Cardiac muscle cell (in vitro differentiated cells and primary cell): ENCODE measurements around the gene CLPTM1L. TPM values are rescaled to one million over a fixed set of nuclear protein-coding genes. Genes with fewer than 3 reads are reported as not detected.

Experiments used
- DNase-seq, 2 donors: peaks; one replicate each; pipeline versions ENCODE4 v3.0.0 to v3.0.0-alpha.2; 2010 to 2017; ENCODE audit warnings: low read depth in 1 of 2, low spot score in 1 of 2
- H3K27ac ChIP-seq: fragments of 200-600 bp; sonication (generic); 2 replicates; pipeline ENCODE4 v1.5.1; 2016
- H3K27me3 ChIP-seq: fragments of 200-600 bp; sonication (generic); 2 replicates; pipeline ENCODE4 v1.6.0; 2016; ENCODE audit warnings: control low read depth
- H3K36me3 ChIP-seq: fragments of 200-600 bp; sonication (generic); 2 replicates; pipeline ENCODE4 v1.5.1; 2016; ENCODE audit warnings: control low read depth
- H3K4me1 ChIP-seq: fragments of 200-600 bp; sonication (generic); 2 replicates; pipeline ENCODE4 v1.8.1; 2017; ENCODE audit warnings: low read depth, mild to moderate bottlenecking, mixed run types
- H3K4me3 ChIP-seq: fragments of 200-600 bp; sonication (generic); 2 replicates; pipeline ENCODE4 v1.5.1; 2016; ENCODE audit warnings: mild to moderate bottlenecking
- H3K9me3 ChIP-seq: fragments of 200-600 bp; sonication (generic); 2 replicates; pipeline ENCODE4 v1.5.1; 2017; ENCODE audit warnings: low read depth, mild to moderate bottlenecking, control low read depth
- polyA plus RNA-seq: library from polyadenylated mRNA; unstranded; fragments of >200 nt; fragmentation: Nextera tagmentation; extraction: Ambion mirVana; gene quantifications from 2 replicates; pipeline ENCODE4 v1.2.1, GENCODE V29; 2016
- total RNA-seq: library from RNA; depleted of rRNA; stranded (reverse); fragments of >200 nt; gene quantifications from 2 replicates; pipeline ENCODE4 v1.2.3, GENCODE V29; 2016
- TF ChIP-seq, protein P1 (sequence below): IDR thresholded peaks from 2 replicates; pipeline ENCODE4 v1.5.1; 2012; ENCODE audit warnings: low read depth, mild to moderate bottlenecking, low read length

CLPTM1L gene
- total and polyA plus RNA-seq, 2 experiments from 2014 or later: 78.4 to 154 TPM

DNA sequence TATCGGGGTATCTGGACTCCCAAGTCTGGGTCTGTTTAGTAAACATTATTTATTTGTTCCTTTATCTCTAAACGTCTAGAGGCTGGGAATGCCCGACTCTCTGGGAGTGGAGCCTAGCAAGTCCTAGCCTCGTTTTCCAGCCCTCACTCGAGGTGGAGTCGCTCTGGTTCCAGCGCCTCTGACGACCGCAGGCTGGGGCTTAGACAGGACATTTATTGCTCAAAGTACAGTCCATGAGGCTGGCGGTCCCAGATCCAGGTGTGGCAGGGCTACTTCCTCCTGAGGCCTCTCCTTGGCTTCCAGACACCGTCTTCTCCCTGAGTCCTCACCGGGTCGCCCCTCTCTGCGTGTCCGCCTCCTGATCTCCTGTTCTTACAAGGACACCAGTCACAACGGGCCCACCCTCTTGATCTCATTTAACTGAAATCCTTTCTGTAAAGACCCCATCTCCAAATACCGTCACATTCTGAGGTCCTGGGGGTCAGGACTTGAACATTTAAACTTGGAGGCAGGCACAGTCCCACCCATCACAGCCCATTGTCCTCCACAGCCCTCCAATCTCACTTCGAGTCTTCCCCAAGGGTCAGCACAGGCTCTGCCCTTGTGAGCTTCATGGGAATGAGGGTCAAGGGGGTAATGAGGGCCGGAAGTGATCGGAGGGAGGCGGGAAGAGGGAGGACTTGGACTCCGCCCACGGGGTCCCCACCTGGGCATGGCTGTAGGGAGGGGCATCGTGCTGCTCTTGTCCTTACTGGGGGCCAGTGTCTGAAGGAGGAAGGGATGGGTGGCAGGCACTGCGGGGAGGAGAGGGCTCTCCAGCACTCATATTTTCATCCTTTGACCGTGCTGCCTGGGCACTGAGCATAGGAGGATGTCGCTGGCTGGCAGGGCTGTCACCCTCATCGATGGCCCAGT is 12.2 kb upstream of the CLPTM1L start:
- Histone ChIP-seq H3K4me3 (no peak overlapping the region), H3K27ac (no peak overlapping the region), H3K27me3 (peaks cover 9% of the 10 kb centered on the region), H3K9me3 (no peaks in the 10 kb centered on the region), H3K4me1 (no peaks in the 10 kb centered on the region), H3K36me3 (no peaks in the 10 kb centered on the region)
- TF ChIP-seq, protein P1, sequence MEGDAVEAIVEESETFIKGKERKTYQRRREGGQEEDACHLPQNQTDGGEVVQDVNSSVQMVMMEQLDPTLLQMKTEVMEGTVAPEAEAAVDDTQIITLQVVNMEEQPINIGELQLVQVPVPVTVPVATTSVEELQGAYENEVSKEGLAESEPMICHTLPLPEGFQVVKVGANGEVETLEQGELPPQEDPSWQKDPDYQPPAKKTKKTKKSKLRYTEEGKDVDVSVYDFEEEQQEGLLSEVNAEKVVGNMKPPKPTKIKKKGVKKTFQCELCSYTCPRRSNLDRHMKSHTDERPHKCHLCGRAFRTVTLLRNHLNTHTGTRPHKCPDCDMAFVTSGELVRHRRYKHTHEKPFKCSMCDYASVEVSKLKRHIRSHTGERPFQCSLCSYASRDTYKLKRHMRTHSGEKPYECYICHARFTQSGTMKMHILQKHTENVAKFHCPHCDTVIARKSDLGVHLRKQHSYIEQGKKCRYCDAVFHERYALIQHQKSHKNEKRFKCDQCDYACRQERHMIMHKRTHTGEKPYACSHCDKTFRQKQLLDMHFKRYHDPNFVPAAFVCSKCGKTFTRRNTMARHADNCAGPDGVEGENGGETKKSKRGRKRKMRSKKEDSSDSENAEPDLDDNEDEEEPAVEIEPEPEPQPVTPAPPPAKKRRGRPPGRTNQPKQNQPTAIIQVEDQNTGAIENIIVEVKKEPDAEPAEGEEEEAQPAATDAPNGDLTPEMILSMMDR: no peak
- no peak for DNase-seq

GRCh38 chr5:1354576-1354975 is 9.7 kb upstream of the CLPTM1L start:
- Histone ChIP-seq H3K36me3 (no peaks in the 10 kb centered on the region), H3K4me1 (no peaks in the 10 kb centered on the region), H3K27me3 (peaks cover 5% of the 10 kb centered on the region), H3K4me3 (no peak overlapping the region), H3K27ac (no peak overlapping the region), H3K9me3 (no peaks in the 10 kb centered on the region)
- no peak for DNase-seq
- TF ChIP-seq, protein P1: no peak

GRCh38 chr5:1352231-1353219 is 7.6 kb upstream of the CLPTM1L start:
- Histone ChIP-seq H3K36me3 (no peaks in the 10 kb centered on the region), H3K9me3 (no peaks in the 10 kb centered on the region), H3K4me3 (no peak overlapping the region), H3K27ac (no peak overlapping the region), H3K27me3 (peaks cover 5% of the 10 kb centered on the region), H3K4me1 (no peaks in the 10 kb centered on the region)
- TF ChIP-seq, protein P1: no peak
- DNase-seq: no peak

DNA sequence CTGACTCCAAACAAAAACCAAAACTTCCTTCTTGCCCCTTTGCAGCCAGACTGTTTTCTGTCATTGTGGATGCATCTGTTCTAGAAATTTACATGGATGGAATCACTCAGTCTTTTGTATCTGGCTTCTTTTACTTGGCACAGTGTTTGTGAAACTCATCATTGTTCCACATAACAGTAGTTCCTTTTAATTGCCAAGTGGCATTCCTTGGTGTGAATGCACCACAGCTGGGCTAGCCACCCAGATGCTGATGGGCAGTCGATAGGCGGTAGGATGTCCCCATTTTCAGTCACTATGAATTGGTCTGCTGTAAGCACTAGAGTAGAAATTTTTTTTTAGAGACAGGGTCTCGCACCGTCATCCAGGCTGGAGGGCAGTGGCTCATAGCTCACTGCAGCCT is 6.3 kb upstream of the CLPTM1L start:
- H3K9me3 ChIP-seq: no peaks in the 10 kb centered on the region
- TF ChIP-seq, protein P1: no peak

GRCh38 chr5:1349246-1349645 is 4.3 kb upstream of the CLPTM1L start:
- Histone ChIP-seq H3K36me3 (no peaks in the 10 kb centered on the region), H3K4me1 (peaks cover under 1% of the 10 kb centered on the region), H3K27me3 (no peaks in the 10 kb centered on the region), H3K9me3 (no peaks in the 10 kb centered on the region), H3K27ac (no peak overlapping the region), H3K4me3 (no peak overlapping the region)
- no peak for DNase-seq
- TF ChIP-seq, protein P1: no peak

More for the DNA sequence above, 6.3 kb upstream of the CLPTM1L start:
- H3K27me3 ChIP-seq: peaks cover 5% of the 10 kb centered on the region
- H3K27ac ChIP-seq: no peak overlapping the region
- H3K4me1 ChIP-seq: no peaks in the 10 kb centered on the region
- H3K36me3 ChIP-seq: no peaks in the 10 kb centered on the region
- H3K4me3 ChIP-seq: no peak overlapping the region
- DNase-seq: no peak
